Coronary artery (tissue), 2 donors: ENCODE measurements around the gene ABCA1.

Experiments used
- DNase-seq: peaks from one replicate; pipeline ENCODE4 v3.0.0-alpha.2; 2017; ENCODE audit warnings: low spot score
- H3K27ac ChIP-seq, 2 donors: fragments of 200-600 bp; sonication (generic); one replicate each; pipeline ENCODE4 v1.5.1; 2016 to 2019
- H3K4me3 ChIP-seq: fragments of 200-600 bp; sonication (generic); 2 replicates; pipeline ENCODE4 v1.5.1; 2016; ENCODE audit warnings: mild to moderate bottlenecking, moderate library complexity
- TF ChIP-seq, protein P1 (sequence below): fragments of 200-600 bp; sonication (generic); IDR thresholded peaks from one replicate; pipeline ENCODE4 v1.5.1; 2019; ENCODE audit warnings: antibody characterized with exemption

Gene ABCA1

DNA sequence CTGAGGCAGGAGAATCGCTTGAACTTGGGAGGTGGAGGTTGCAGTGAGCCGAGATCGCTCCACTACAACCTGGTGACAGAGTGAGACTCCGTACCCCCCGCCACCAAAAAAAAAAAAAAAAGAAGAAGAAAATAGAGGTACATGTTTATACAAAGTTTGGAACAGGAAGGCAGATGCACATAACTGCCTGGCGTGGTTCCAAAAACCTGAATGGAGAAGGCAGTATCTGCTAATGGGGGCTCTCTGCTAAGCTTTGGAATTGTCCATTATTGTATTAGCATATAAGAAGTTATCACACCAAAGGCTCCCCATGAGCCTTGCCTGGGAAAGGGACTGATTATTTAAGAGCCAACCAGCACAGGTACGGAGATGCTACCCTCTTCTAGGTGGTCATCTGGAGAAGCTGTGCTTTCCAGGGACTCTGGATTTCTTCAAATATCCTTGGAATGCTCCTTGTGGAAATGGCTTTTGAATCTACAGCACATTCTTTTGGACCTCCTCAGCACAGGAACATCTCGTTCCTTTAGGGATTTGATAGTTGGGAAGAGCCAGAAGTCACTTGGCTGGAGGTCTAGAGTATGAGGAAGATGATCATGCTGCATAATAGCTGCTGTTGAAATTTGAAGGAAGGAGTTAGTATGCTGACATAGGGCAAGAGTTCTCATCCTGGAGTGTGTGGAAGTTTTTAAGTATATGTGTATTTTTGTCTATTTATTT is 42.5 kb upstream of the ABCA1 start:
- TF ChIP-seq, protein P1, sequence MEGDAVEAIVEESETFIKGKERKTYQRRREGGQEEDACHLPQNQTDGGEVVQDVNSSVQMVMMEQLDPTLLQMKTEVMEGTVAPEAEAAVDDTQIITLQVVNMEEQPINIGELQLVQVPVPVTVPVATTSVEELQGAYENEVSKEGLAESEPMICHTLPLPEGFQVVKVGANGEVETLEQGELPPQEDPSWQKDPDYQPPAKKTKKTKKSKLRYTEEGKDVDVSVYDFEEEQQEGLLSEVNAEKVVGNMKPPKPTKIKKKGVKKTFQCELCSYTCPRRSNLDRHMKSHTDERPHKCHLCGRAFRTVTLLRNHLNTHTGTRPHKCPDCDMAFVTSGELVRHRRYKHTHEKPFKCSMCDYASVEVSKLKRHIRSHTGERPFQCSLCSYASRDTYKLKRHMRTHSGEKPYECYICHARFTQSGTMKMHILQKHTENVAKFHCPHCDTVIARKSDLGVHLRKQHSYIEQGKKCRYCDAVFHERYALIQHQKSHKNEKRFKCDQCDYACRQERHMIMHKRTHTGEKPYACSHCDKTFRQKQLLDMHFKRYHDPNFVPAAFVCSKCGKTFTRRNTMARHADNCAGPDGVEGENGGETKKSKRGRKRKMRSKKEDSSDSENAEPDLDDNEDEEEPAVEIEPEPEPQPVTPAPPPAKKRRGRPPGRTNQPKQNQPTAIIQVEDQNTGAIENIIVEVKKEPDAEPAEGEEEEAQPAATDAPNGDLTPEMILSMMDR, result no peak
- Histone ChIP-seq H3K4me3 (no peak overlapping the region), H3K27ac (peak overlapping the region in 1 of 2 donors; percentile 16)
- no peak for DNase-seq

DNA sequence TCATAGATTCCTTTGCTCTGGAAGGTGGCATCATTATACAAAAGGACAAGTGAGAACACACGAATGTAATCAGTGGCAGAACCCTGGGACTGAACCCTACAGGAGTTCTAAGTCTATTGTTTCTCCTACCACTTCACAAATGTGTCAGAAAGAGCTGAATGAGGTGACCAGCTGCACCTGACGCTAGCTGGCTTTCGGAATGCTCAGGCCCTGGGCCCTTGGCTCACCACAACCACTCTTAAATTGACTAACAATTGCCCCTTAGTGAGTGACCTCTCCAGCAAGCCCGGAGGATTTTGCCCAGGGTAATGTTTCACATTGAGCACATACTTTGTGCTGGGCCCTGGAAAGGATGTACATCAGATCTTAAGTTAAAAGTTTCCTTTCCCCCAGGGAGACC is 41.2 kb upstream of the ABCA1 start:
- Histone ChIP-seq H3K4me3 (no peak overlapping the region), H3K27ac (peak overlapping the region; percentile 88 to 94)
- DNase-seq, result no peak
- TF ChIP-seq, protein P1, result no peak

DNA sequence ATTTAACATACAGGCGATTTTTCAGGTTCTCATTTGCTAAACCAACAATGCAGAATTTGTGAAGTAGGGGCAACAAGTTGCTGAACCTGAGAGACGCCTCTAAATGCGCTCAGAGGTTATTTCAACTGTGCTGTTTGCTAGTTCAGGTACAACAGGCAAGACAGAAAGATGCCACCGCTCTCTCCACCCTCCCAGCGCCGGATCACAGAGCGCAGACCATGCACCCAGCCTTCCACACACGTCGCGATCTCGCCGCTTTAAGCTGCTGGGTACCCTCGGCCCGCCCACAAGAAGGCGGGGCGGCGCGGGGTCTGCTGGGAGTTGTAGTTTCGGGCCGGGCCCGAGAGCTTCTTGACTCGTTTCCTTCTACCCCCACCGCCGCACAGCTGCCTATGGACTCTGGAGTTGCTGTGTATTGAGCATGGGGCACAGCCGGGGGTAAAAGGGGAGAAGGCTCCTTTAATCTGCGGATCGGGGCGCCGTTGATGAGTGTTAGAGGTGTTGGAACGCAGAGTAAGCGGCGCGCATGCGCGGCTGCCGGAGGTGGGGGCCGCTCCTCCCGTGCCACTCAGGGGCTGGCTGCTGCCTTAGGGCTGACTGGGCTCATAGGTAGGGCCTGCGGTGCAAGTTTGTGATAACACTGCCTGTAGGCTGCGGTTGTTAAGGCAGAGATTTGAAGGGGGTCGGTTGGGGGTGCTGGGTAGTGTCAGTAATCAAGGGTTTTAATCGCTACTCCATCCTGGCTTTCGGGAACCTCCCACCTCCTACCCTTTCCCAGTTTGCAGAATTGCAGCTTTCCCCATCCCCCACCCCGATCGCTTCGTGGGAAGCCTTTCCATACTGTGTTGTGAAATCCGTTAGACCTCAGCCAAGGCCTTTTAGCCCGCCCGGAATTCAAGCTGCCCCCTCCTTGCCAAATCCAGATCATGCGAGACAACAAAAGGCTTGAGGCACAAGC is 40.3 kb upstream of the ABCA1 start:
- peak overlapping the region; percentile 88 to 94 for H3K27ac ChIP-seq
- peak overlapping the region; percentile 77 for H3K4me3 ChIP-seq
- TF ChIP-seq, protein P1, result no peak
- peak; percentile 94 for DNase-seq

DNA sequence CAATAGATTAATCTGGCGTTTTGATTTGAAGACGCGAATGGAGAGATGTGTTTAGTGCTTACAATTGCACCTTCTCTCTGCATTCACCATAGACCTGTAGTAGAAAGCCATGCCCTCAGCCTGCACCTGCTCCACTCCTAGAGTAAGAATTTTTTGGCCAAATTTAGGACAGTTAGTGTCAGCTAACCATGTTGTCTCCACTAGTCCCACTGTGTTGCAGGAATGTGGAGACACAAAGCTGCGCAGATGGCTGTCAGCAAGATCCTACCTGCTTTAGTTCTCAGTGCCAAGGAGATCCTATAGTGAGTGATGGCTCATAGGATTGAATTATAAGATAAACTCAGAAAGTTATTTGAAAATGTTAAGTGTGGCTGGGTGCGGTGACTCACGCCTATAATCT is 35.1 kb upstream of the ABCA1 start:
- no peak for DNase-seq
- no peak overlapping the region for H3K4me3 ChIP-seq
- no peak overlapping the region for H3K27ac ChIP-seq
- TF ChIP-seq, protein P1, result no peak

DNA sequence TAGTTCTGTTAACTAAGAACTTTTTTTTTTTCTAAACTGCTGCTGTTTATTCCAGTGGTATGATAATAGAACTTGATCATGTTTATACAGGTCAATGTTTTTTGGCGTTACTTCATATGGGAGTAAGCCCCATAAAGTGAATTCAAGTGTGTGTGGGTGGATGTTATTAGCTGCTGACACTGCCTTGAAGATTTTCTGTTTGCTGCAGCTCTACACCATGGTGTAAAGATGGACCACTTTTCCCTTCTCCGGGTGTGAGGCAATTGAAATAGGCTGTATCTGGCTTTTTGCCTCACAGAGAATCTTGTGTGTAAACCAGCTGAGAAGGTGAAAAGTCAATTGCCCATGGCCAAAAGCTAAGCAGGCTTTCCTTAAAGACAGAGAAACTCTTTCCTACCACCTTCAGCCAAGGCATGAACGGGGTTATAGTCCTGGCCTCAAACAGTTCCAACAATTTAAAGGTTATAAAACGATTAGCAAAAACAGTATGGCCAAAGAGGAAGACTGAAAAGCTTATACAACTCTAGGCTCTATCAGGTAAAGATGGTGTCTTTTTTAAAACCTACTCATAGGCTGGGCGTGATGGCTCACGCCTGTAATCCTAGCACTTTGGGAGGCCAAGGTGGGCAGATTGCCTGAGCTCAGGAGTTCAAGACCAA is 33.9 kb upstream of the ABCA1 start:
- no peak overlapping the region for H3K27ac ChIP-seq
- H3K4me3 ChIP-seq, result no peak overlapping the region
- TF ChIP-seq, protein P1, result no peak
- no peak for DNase-seq

DNA sequence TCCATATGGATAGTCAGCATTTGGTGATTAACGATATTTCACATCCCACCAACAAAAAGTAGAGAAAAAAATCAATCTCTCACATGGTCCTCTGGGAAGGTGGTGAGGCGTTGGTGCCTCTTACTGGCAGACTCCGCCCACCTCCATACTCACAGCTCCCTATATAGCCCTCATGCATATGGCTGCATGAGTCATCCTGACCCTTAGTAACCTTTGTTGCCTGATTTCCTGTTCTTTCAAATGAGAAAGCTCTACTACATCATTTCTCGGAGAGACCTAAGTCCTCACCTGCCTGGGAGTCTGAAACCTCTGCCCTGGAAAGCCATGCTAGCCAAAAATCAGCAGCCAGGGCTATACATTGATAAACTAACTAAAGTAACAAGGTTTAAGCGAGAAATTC is 33.3 kb upstream of the ABCA1 start:
- no peak overlapping the region for H3K4me3 ChIP-seq
- no peak for DNase-seq
- no peak overlapping the region for H3K27ac ChIP-seq
- TF ChIP-seq, protein P1, result no peak
